Measurements from ENCODE around the gene KDM4C. TPM values are rescaled to one million over a fixed set of nuclear protein-coding genes. Genes with fewer than 3 reads are reported as not detected.
A peak's percentile ranks its signal among the peaks of the same experiment; 100 is the strongest.

The KDM4C gene
- total and polyA plus RNA-seq, 2 of the 4 experiments (the other 2 are of a cell fraction): 11.8 to 23.8 TPM

- Histone ChIP-seq H2BK120ac (ENCODE audit: low read depth, low read length) (no peak overlapping the region), H2BK15ac (ENCODE audit: low read depth, low read length) (0 out of 3 replicates have a peak overlapping the region, but pooled peaks have one; percentile 22), H3K14ac (replicated peaks; ENCODE audit: low read depth, low read length) (no peak overlapping the region), H3K27me3 (ENCODE audit: control insufficient read depth, insufficient read depth, low read length) (no peaks in the 10 kb centered on the region), H3K79me1 (ENCODE audit: low read depth in 1 of 2, low read length in 2 of 2) (peaks cover 33 to 56% of the 10 kb centered on the region in 2 experiments), H3K4ac (ENCODE audit: low read depth, low read length) (no peak overlapping the region), H3K4me3 (ENCODE audit: insufficient read depth, low read depth, low read length) (no peak overlapping the region), H2BK20ac (ENCODE audit: low read depth, low read length) (no peak overlapping the region), H3K27ac (ENCODE audit: insufficient read depth, low read length) (no peak overlapping the region), H4K20me1 (ENCODE audit: insufficient read depth, low read length) (peaks cover 4% of the 10 kb centered on the region; the same call in 1 of the 2 replicates), H3K9me1 (ENCODE audit: insufficient read depth, low read length) (peaks cover 14% of the 10 kb centered on the region), H3K9me3 (ENCODE audit: control insufficient read depth, insufficient read depth, low read length) (no peaks in the 10 kb centered on the region), H4K5ac (ENCODE audit: low read depth, low read length) (no peak overlapping the region), H2BK5ac (ENCODE audit: low read depth, low read length, poor library complexity, severe bottlenecking) (no peak overlapping the region), H3K18ac (ENCODE audit: low read depth, low read length) (no peak overlapping the region), H3K23ac (ENCODE audit: low read depth, low read length) (no peak overlapping the region), H3K4me2 (ENCODE audit: low read depth, low read length) (peak overlapping the region; percentile 46), H2AK5ac (ENCODE audit: low read depth, low read length) (no peak overlapping the region), H2AFZ (replicated peaks; ENCODE audit: low read length, poor library complexity) (no peak overlapping the region), H3K4me1 (ENCODE audit: control insufficient read depth, insufficient read depth, low read length) (peaks cover 10% of the 10 kb centered on the region), H3K36me3 (ENCODE audit: control insufficient read depth, insufficient read depth, low read length) (peaks cover under 1% of the 10 kb centered on the region; the same call in 1 of the 2 replicates), H4K91ac (ENCODE audit: insufficient read depth, low read depth, low read length) (no peak overlapping the region), H3K56ac (ENCODE audit: extremely low read depth, insufficient read depth, low read length) (no peak overlapping the region), H2AK9ac (replicated peaks; ENCODE audit: low read depth, low read length, poor library complexity) (no peak overlapping the region), H4K8ac (ENCODE audit: low read depth in 2 of 2, low read length in 2 of 2) (0 out of 4 replicates have a peak overlapping the region, but pooled peaks of 1 of the 2 experiments have one; percentile 3), H3K9ac (ENCODE audit: low read depth, low read length) (no peak overlapping the region)
- in situ Hi-C loops (cut with MboI; ENCODE audit: low sequenced_read_pairs): no loop called here
- intact Hi-C loops (cut with micrococcal nuclease): no loop called here
- 80% methylated on average over 1 of the region's 3 CpGs; no CpG with 5 or more reads in 1 of the 2 experiments for WGBS, 2 experiments (ENCODE audit: extremely low coverage in 2 of 2, insufficient read length in 1 of 2)
- no peak for TF ChIP-seq FOS (IDR thresholded peaks at IDR 0.05; ENCODE audit: low read depth, low read length)
- no peak for TF ChIP-seq BHLHE40 (IDR thresholded peaks at IDR 0.05; ENCODE audit: low read depth, low read length)
- TF ChIP-seq MAZ (IDR thresholded peaks at IDR 0.05; ENCODE audit: borderline replicate concordance, low read depth, low read length): no peak
- TF ChIP-seq MAFK (IDR thresholded peaks at IDR 0.05; ENCODE audit: low read depth, low read length): no peak
- TF ChIP-seq SMC3 (IDR thresholded peaks at IDR 0.05; ENCODE audit: low read depth, low read length): no peak
- no TSS peak for BruUV-seq (replicated peaks)
- ChIA-PET CTCF (no interaction called here), POLR2A (ENCODE audit: unreplicated experiment) (no interaction called here)
- no peak for DNase-seq
- dilution Hi-C loops (cut with HindIII; ENCODE audit: low sequenced_read_pairs, unreplicated experiment): no loop called here
- ATAC-seq (ENCODE audit: low read depth): peak; percentile 26
These were observed 30.0 kb downstream of the KDM4C start for GRCh38 chr9:6787793-6788161.
